ENCODE results near the gene HK2. TPM values are rescaled to one million over a fixed set of nuclear protein-coding genes. Genes with fewer than 3 reads are reported as not detected.

Gene HK2
- total RNA-seq, 1 donor from 2014 or later, result 6.8 TPM

- Histone ChIP-seq H3K4me1 (no peaks in the 10 kb centered on the region), H3K36me3 (no peaks in the 10 kb centered on the region), H3K27me3 (no peaks in the 10 kb centered on the region), H3K9me3 (no peaks in the 10 kb centered on the region), H3K4me3 (no peak overlapping the region), H3K27ac (no peak overlapping the region)
- no peak for TF ChIP-seq CTCF (IDR thresholded peaks at IDR 0.05)
- intact Hi-C loops (cut with DNase I), result no loop called here
- DNase-seq (ENCODE audit: low spot score in 2 of 2), result no peak
Measured at GRCh38 chr2:74862020-74862964, 28.4 kb downstream of the HK2 start.

- intact Hi-C loops (cut with DNase I), result loop anchor here (2.0 kb wide), 1 partner anchor 27 kb away; no protein-coding TSS in a partner anchor
- no peaks in the 10 kb centered on the region for H3K9me3 ChIP-seq
- no peaks in the 10 kb centered on the region for H3K27me3 ChIP-seq
- H3K4me1 ChIP-seq, result peaks cover 0 to 8% of the 10 kb centered on the region in 2 donors
- no peak for DNase-seq (ENCODE audit: low spot score in 2 of 2)
- TF ChIP-seq CTCF (IDR thresholded peaks at IDR 0.05), result no peak
- no peak overlapping the region for H3K27ac ChIP-seq
- H3K36me3 ChIP-seq, result no peaks in the 10 kb centered on the region
- no peak overlapping the region for H3K4me3 ChIP-seq
Measured at GRCh38 chr2:74863802-74864248, 29.9 kb downstream of the HK2 start.

- intact Hi-C loops (cut with DNase I), result loop anchor here (2.0 kb wide), 1 partner anchor 28 kb away; no protein-coding TSS in a partner anchor
- H3K27ac ChIP-seq, result no peak overlapping the region
- no peak for TF ChIP-seq CTCF (IDR thresholded peaks at IDR 0.05)
Measured at GRCh38 chr2:74864728-74865722, 31.1 kb downstream of the HK2 start.

GRCh38 chr2:74865770-74866674, 32.1 kb downstream of the HK2 start:
- intact Hi-C loops (cut with DNase I), result loop anchor here (2.0 kb wide), 1 partner anchor 29 kb away; no protein-coding TSS in a partner anchor
- no peak overlapping the region for H3K27ac ChIP-seq

More at GRCh38 chr2:74864728-74865722, 31.1 kb downstream of the HK2 start:
- no peak for DNase-seq (ENCODE audit: low spot score in 2 of 2)
- H3K9me3 ChIP-seq, result no peaks in the 10 kb centered on the region
- no peaks in the 10 kb centered on the region for H3K27me3 ChIP-seq
- H3K4me1 ChIP-seq, result peaks cover 0 to 8% of the 10 kb centered on the region in 2 donors
- no peak overlapping the region for H3K4me3 ChIP-seq
- H3K36me3 ChIP-seq, result no peaks in the 10 kb centered on the region

More at GRCh38 chr2:74865770-74866674, 32.1 kb downstream of the HK2 start:
- DNase-seq (ENCODE audit: low spot score in 2 of 2), result no peak
- Histone ChIP-seq H3K9me3 (no peaks in the 10 kb centered on the region), H3K36me3 (no peaks in the 10 kb centered on the region), H3K27me3 (no peaks in the 10 kb centered on the region), H3K4me3 (no peak overlapping the region), H3K4me1 (peaks cover 0 to 8% of the 10 kb centered on the region in 2 donors)
- TF ChIP-seq CTCF (IDR thresholded peaks at IDR 0.05), result no peak

Measured in ascending aorta (tissue), 2 donors.